Kidney (tissue), 14 donors: ENCODE data around the gene CDC5L. TPM values are rescaled to one million over a fixed set of nuclear protein-coding genes. Genes with fewer than 3 reads are reported as not detected.
A peak's percentile ranks its signal among the peaks of the same experiment; 100 is the strongest.

Source experiments
- DNase-seq, 5 donors: peaks; one replicate each; pipeline ENCODE4 v3.0.0-alpha.2; 2013 to 2020
- FAIRE-seq: peaks from 2 replicates; lab custom pipeline; 2012; peaks lifted over from hg19 to GRCh38; lab: Jason Lieb, UNC
- H3K27ac ChIP-seq, 2 donors: one replicate each; pipeline ENCODE4 v1.7.0; 2013; ENCODE audit warnings: low read depth in 2 of 2, low read length in 2 of 2, inconsistent platforms in 1 of 2
- H3K27me3 ChIP-seq: one replicate; pipeline ENCODE4 v1.7.1; 2013; ENCODE audit warnings: low read length, inconsistent platforms; ENCODE audit not compliant: control insufficient read depth, insufficient read depth
- H3K36me3 ChIP-seq, 3 donors: one replicate each; pipeline versions ENCODE4 v1.7.0 to v1.7.1; 2013; ENCODE audit warnings: low read length in 3 of 3, control low read depth in 1 of 3, inconsistent platforms in 1 of 3; ENCODE audit not compliant: insufficient read depth in 3 of 3, control insufficient read depth in 2 of 3
- H3K4me1 ChIP-seq, 3 donors: one replicate each; pipeline versions ENCODE4 v1.7.0 to v1.7.1; 2013; ENCODE audit warnings: low read length in 3 of 3, inconsistent platforms in 1 of 3, low read depth in 1 of 3; ENCODE audit not compliant: control insufficient read depth in 2 of 3, insufficient read depth in 2 of 3
- H3K4me3 ChIP-seq, 3 donors: one replicate each; pipeline versions ENCODE4 v1.7.0 to v1.8.1; 2013; ENCODE audit warnings: low read length in 3 of 3, control low read depth in 1 of 3, inconsistent platforms in 1 of 3
- H3K9ac ChIP-seq, 3 donors: one replicate each; pipeline versions ENCODE4 v1.7.0 to v1.7.1; 2013; ENCODE audit warnings: low read length in 3 of 3, control low read depth in 1 of 3, inconsistent platforms in 1 of 3
- H3K9me3 ChIP-seq, 3 donors: one replicate each; pipeline versions ENCODE4 v1.7.0 to v1.7.1; 2013; ENCODE audit warnings: low read length in 3 of 3, control low read depth in 1 of 3, inconsistent platforms in 1 of 3; ENCODE audit not compliant: control insufficient read depth in 2 of 3, insufficient read depth in 1 of 3
- intact Hi-C: fragments of 100-400 bp; cut with DNase I; formaldehyde crosslinking; loops from one replicate; pipeline ENCODE4 v1.11.1; 2022
- polyA plus RNA-seq: library from polyadenylated mRNA; stranded (reverse); fragments of 350-450 nt; fragmentation: Illumina TruSeq; extraction: RNeasy Lipid Tissue Mini Kit (QIAGEN cat#74804); gene quantifications from one replicate; pipeline ENCODE4 v1.2.3, GENCODE V29; 2014; ENCODE audit warnings: low read depth, low replicate concordance; ENCODE audit not compliant: insufficient read depth
- total RNA-seq: library from RNA; stranded (reverse); fragmentation: NEBNext Ultra II Directional; extraction: Animal tissue kit (Norgen Biotek cat#: 25700); gene quantifications from one replicate; pipeline ENCODE4 v1.2.1, GENCODE V29; 2021
- TF ChIP-seq, protein P1 (sequence below): IDR thresholded peaks from 3 replicates; pipeline ENCODE4 v1.5.1; 2012; ENCODE audit warnings: mild to moderate bottlenecking, moderate library complexity, borderline replicate concordance; ENCODE audit not compliant: insufficient read depth; ENCODE audit errors: extremely low read depth
- donor health status: control.
- donor health status: control.
- donor health status: control.
- donor health status: control.
- donor health status: control.
- donor health status: DM: yes; HTN: yes; CAD: no.
- donor health status: Normal renal cell carcinoma (clear cell type).

Gene CDC5L
- total and polyA plus RNA-seq, 2 donors from 2014 or later = 7.6 to 17.6 TPM

GRCh38 chr6:44386929-44387345 is 569 bp upstream of the CDC5L start:
- H3K9ac ChIP-seq = peak overlapping the region; percentile 81 to 91 (median 82)
- H3K27ac ChIP-seq = peak overlapping the region; percentile 90 to 91
- H3K9me3 ChIP-seq = no peaks in the 10 kb centered on the region
- H3K27me3 ChIP-seq = no peaks in the 10 kb centered on the region
- peak overlapping the region; percentile 88 to 96 (median 93) for H3K4me3 ChIP-seq
- FAIRE-seq (no peak), DNase-seq (peak in 2 of 5 donors; percentile 10 to 47)
- peaks cover 2 to 13% (median 8%) of the 10 kb centered on the region in 3 donors for H3K4me1 ChIP-seq
- TF ChIP-seq, protein P1, sequence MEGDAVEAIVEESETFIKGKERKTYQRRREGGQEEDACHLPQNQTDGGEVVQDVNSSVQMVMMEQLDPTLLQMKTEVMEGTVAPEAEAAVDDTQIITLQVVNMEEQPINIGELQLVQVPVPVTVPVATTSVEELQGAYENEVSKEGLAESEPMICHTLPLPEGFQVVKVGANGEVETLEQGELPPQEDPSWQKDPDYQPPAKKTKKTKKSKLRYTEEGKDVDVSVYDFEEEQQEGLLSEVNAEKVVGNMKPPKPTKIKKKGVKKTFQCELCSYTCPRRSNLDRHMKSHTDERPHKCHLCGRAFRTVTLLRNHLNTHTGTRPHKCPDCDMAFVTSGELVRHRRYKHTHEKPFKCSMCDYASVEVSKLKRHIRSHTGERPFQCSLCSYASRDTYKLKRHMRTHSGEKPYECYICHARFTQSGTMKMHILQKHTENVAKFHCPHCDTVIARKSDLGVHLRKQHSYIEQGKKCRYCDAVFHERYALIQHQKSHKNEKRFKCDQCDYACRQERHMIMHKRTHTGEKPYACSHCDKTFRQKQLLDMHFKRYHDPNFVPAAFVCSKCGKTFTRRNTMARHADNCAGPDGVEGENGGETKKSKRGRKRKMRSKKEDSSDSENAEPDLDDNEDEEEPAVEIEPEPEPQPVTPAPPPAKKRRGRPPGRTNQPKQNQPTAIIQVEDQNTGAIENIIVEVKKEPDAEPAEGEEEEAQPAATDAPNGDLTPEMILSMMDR = no peak
- intact Hi-C loops = no loop called here
- no peaks in the 10 kb centered on the region for H3K36me3 ChIP-seq

DNA sequence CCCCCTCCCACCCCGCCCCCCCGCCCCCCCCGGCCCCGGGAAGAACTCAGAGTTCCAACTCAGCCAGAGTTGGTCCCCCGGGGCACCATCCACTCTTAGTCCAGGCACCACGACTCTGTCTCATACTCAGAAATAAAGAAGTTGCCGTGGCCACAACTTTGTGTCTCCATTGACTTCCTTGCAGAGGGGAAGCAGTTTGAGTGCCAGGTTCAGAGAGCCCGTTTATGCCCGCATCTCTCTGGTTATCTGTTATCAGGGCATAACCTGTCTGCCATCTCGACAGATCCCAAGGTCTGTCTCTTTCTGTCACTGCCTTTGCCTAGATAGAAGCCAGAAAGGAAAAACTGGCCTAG is 605 bp downstream of the CDC5L start:
- Histone ChIP-seq H3K4me1 (peaks cover 2 to 13% (median 8%) of the 10 kb centered on the region in 3 donors), H3K9ac (peak overlapping the region; percentile 41 to 83 (median 82)), H3K27ac (no peak overlapping the region), H3K9me3 (no peaks in the 10 kb centered on the region), H3K36me3 (peaks cover 1 to 7% (median 5%) of the 10 kb centered on the region in 3 donors), H3K27me3 (no peaks in the 10 kb centered on the region), H3K4me3 (peak overlapping the region; percentile 88 to 96 (median 93))
- DNase-seq (peak in 1 of 5 donors; percentile 48), FAIRE-seq (no peak)
- intact Hi-C loops = no loop called here
- TF ChIP-seq, protein P1 = no peak

DNA sequence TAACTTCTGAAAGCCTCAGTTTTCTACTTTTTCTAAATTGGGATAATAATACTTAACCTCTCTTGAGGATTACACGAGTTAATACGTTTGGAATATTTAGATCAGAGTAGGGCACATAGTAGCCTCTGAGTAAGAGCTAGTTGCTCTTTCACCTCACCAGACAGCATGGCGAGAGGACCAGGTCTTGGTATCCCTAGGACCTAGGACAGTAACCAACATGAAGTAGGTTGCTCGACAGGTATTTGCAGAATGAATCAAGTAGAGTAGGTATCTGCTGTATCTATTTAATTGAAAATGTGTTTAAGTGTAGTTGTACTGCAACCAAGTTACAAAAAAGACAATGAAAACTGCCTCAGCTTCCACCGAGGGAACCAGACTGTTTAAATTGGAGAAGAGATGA is 1.4 kb downstream of the CDC5L start:
- FAIRE-seq (no peak), DNase-seq (no peak)
- peak overlapping the region in 2 of 3 donors; percentile 27 to 88 for H3K4me3 ChIP-seq
- no peak overlapping the region for H3K27ac ChIP-seq
- H3K9me3 ChIP-seq = no peaks in the 10 kb centered on the region
- intact Hi-C loops = no loop called here
- H3K27me3 ChIP-seq = no peaks in the 10 kb centered on the region
- H3K4me1 ChIP-seq = peaks cover 2 to 13% (median 8%) of the 10 kb centered on the region in 3 donors
- H3K36me3 ChIP-seq = peaks cover 7 to 14% (median 9%) of the 10 kb centered on the region in 3 donors
- H3K9ac ChIP-seq = no peak overlapping the region
- TF ChIP-seq, protein P1 = no peak
